Left ventricle myocardium inferior (tissue), 1 donor: Measurements from ENCODE around the gene DRC1. TPM values are rescaled to one million over a fixed set of nuclear protein-coding genes. Genes with fewer than 3 reads are reported as not detected.
A peak's percentile ranks its signal among the peaks of the same experiment; 100 is the strongest.

ENCODE experiments used
- DNase-seq: peaks from one replicate; pipeline ENCODE4 v3.0.0-alpha.2; 2020
- H3K27ac ChIP-seq: fragments of 200-600 bp; replicated peaks from 2 replicates; pipeline ENCODE4 v1.8.0; 2021
- H3K27me3 ChIP-seq: fragments of 200-600 bp; 2 replicates; pipeline ENCODE4 v1.8.0; 2021; ENCODE audit warnings: low read depth
- H3K36me3 ChIP-seq: fragments of 200-600 bp; 2 replicates; pipeline ENCODE4 v1.8.0; 2021
- H3K4me1 ChIP-seq: fragments of 200-600 bp; 2 replicates; pipeline ENCODE4 v1.8.0; 2021
- H3K4me3 ChIP-seq: fragments of 200-600 bp; 2 replicates; pipeline ENCODE4 v1.8.0; 2021; ENCODE audit warnings: mild to moderate bottlenecking, moderate library complexity
- H3K9me3 ChIP-seq: fragments of 200-600 bp; replicated peaks from 2 replicates; pipeline ENCODE4 v1.8.0; 2021
- CTCF ChIP-seq: fragments of 200-600 bp; IDR thresholded peaks from 2 replicates; pipeline ENCODE4 v1.8.0; 2021; ENCODE audit warnings: antibody characterized with exemption, mild to moderate bottlenecking, borderline replicate concordance
- intact Hi-C: fragments of 100-400 bp; cut with micrococcal nuclease; formaldehyde crosslinking; loops from one replicate; pipeline ENCODE4 v1.11.0; 2022
- total RNA-seq: library from RNA; stranded (reverse); fragmentation: NEBNext Ultra II Directional; extraction: Animal tissue kit (Norgen Biotek cat#: 25700); gene quantifications from one replicate; pipeline ENCODE4 v1.2.1, GENCODE V29; 2021
- donor health status: DM: no; HTN: yes; CAD: no; lungs with severe emphysema.

The DRC1 gene
- total RNA-seq, 1 donor from 2014 or later: not detected

DNA sequence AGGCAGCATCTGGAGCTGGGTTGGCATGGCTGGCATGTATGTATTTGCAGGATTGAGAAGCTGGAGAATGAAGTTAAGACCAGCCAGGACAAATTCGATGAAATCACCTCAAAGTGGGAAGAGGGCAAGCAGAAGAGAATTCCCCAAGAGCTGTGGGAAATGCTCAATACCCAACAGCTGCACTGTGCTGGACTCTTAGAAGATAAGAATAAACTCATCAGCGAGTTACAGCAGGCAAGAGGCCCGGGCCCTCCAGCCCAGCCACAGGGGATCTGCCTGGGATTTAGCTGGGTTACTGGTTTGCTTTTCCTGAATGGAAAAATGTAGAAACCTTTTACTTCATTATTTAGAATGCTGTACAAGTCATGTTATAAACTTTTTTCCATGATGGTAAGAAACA lies 22.5 kb downstream of the DRC1 start:
- intact Hi-C loops: no loop called here
- TF ChIP-seq CTCF: no peak
- Histone ChIP-seq H3K36me3 (no peaks in the 10 kb centered on the region), H3K9me3 (no peaks in the 10 kb centered on the region), H3K4me3 (no peak overlapping the region), H3K4me1 (no peaks in the 10 kb centered on the region), H3K27me3 (no peaks in the 10 kb centered on the region), H3K27ac (no peak overlapping the region)
- DNase-seq: no peak

DNA sequence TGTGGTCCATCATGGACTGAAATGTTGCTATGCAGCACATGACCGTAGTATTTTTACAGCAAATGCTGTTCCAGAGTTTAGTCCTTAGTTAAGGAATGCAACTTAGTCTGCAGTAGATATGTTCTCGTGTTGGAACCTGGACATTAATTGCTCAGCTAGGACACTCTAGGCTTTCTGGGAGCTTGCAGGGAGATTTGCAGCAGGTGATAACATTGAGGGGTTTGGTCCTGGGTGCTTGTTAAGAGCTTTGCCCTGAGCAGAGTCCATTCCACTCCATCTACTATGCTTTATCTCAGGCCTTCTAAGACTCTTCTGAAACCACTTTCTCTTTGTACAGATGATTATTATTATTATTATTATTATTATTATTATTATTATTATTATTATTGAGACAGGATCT lies 27.1 kb downstream of the DRC1 start:
- Histone ChIP-seq H3K27ac (no peak overlapping the region), H3K36me3 (no peaks in the 10 kb centered on the region), H3K27me3 (no peaks in the 10 kb centered on the region), H3K9me3 (no peaks in the 10 kb centered on the region), H3K4me3 (no peak overlapping the region), H3K4me1 (peaks cover 10% of the 10 kb centered on the region)
- TF ChIP-seq CTCF: no peak
- intact Hi-C loops: no loop called here
- DNase-seq: no peak

GRCh38 chr2:26429779-26430578 lies 28.3 kb downstream of the DRC1 start:
- Histone ChIP-seq H3K9me3 (no peaks in the 10 kb centered on the region), H3K4me3 (no peak overlapping the region), H3K36me3 (no peaks in the 10 kb centered on the region), H3K4me1 (peaks cover 10% of the 10 kb centered on the region), H3K27me3 (no peaks in the 10 kb centered on the region), H3K27ac (no peak overlapping the region)
- no peak for TF ChIP-seq CTCF
- intact Hi-C loops: no loop called here
- DNase-seq: peak; percentile 50

DNA sequence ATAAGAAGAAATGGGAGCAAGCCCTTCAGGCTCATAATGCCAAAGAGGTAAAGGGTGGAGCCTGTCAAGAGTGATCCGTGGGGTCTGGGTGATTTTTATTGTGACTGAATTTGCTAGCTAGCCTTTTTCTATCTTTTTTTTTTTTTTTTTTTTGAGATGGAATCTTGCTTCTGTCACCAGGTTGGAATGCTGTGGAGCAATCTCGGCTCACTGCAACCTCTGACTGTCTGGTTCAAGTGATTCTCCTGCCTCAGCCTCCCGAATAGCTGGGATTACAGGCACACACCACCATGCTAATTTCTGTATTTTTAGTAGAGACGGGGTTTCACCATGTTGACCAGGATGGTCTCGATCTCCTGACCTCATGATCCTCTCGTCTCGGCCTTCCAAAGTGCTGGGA lies 29.1 kb downstream of the DRC1 start:
- no peak for TF ChIP-seq CTCF
- H3K36me3 ChIP-seq: no peaks in the 10 kb centered on the region
- H3K4me1 ChIP-seq: peaks cover 10% of the 10 kb centered on the region
- DNase-seq: no peak
- H3K27ac ChIP-seq: no peak overlapping the region
- no peak overlapping the region for H3K4me3 ChIP-seq
- H3K9me3 ChIP-seq: no peaks in the 10 kb centered on the region
- no peaks in the 10 kb centered on the region for H3K27me3 ChIP-seq
- intact Hi-C loops: no loop called here

- TF ChIP-seq CTCF: no peak
- DNase-seq: no peak
- peaks cover 10% of the 10 kb centered on the region for H3K4me1 ChIP-seq
- no peaks in the 10 kb centered on the region for H3K36me3 ChIP-seq
- no peak overlapping the region for H3K27ac ChIP-seq
- intact Hi-C loops: no loop called here
- H3K9me3 ChIP-seq: no peaks in the 10 kb centered on the region
- H3K4me3 ChIP-seq: no peak overlapping the region
- H3K27me3 ChIP-seq: no peaks in the 10 kb centered on the region
Measured at GRCh38 chr2:26432363-26432762, 30.6 kb downstream of the DRC1 start.
